Adrenal gland (tissue), 5 donors: ENCODE measurements around the gene MNX1.

Experiments used
- CTCF ChIP-seq, 6 experiments: fragments of 450-650 bp in 4 of 6; fragments of 200-600 bp in 2 of 6; sonication (generic) in 1 of 6; IDR thresholded peaks; 1 replicate in 5 of 6; 2 replicates in 1 of 6; pipeline versions ENCODE4 v1.5.1 to v1.8.0; 2016 to 2021; ENCODE audit warnings: antibody characterized with exemption in 6 of 6, mild to moderate bottlenecking in 2 of 6, moderate library complexity in 1 of 6
- POLR2A ChIP-seq, 2 donors: fragments of 450-650 bp; IDR thresholded peaks; one replicate each; pipeline ENCODE4 v1.6.1; 2017; ENCODE audit warnings: antibody characterized with exemption in 2 of 2, mild to moderate bottlenecking in 2 of 2, moderate library complexity in 1 of 2
- donor health status: DM: no; HTN: no; CAD: no.

GRCh38 chr7:156979711-156980110, 30.8 kb downstream of the MNX1 start:
- TF ChIP-seq CTCF (IDR thresholded peaks at IDR 0.05) (no peak), POLR2A (IDR thresholded peaks at IDR 0.05) (no peak)
